ENCODE results near the gene LTBP2.

LTBP2 gene

GRCh38 chr14:74591394-74591793 lies 20.6 kb downstream of the LTBP2 start:
- in situ Hi-C loops (cut with HindIII; ENCODE audit: low pct_unique_long_range_greater_than_20kb, low sequenced_read_pairs), result no loop called here
- no peak for TF ChIP-seq JUND (IDR thresholded peaks at IDR 0.05; ENCODE audit: low read depth)
- DNase-seq (ENCODE audit: low read depth in 1 of 2, low spot score in 1 of 2), result no peak

GRCh38 chr14:74589291-74589879 lies 22.7 kb downstream of the LTBP2 start:
- in situ Hi-C loops (cut with HindIII; ENCODE audit: low pct_unique_long_range_greater_than_20kb, low sequenced_read_pairs), result no loop called here
- no peak for TF ChIP-seq JUND (IDR thresholded peaks at IDR 0.05; ENCODE audit: low read depth)

GRCh38 chr14:74587363-74587707 lies 24.7 kb downstream of the LTBP2 start:
- no peak for TF ChIP-seq JUND (IDR thresholded peaks at IDR 0.05; ENCODE audit: low read depth)
- DNase-seq (ENCODE audit: low read depth in 1 of 2, low spot score in 1 of 2), result no peak
- in situ Hi-C loops (cut with HindIII; ENCODE audit: low pct_unique_long_range_greater_than_20kb, low sequenced_read_pairs), result no loop called here

More at GRCh38 chr14:74589291-74589879, 22.7 kb downstream of the LTBP2 start:
- no peak for DNase-seq (ENCODE audit: low read depth in 1 of 2, low spot score in 1 of 2)

GRCh38 chr14:74586681-74587362 lies 25.2 kb downstream of the LTBP2 start:
- in situ Hi-C loops (cut with HindIII; ENCODE audit: low pct_unique_long_range_greater_than_20kb, low sequenced_read_pairs), result no loop called here
- DNase-seq (ENCODE audit: low read depth in 1 of 2, low spot score in 1 of 2), result no peak
- TF ChIP-seq JUND (IDR thresholded peaks at IDR 0.05; ENCODE audit: low read depth), result no peak

GRCh38 chr14:74585406-74586335 lies 26.4 kb downstream of the LTBP2 start:
- no peak for DNase-seq (ENCODE audit: low read depth in 1 of 2, low spot score in 1 of 2)
- in situ Hi-C loops (cut with HindIII; ENCODE audit: low pct_unique_long_range_greater_than_20kb, low sequenced_read_pairs), result no loop called here
- no peak for TF ChIP-seq JUND (IDR thresholded peaks at IDR 0.05; ENCODE audit: low read depth)

GRCh38 chr14:74584951-74585350 lies 27.1 kb downstream of the LTBP2 start:
- TF ChIP-seq JUND (IDR thresholded peaks at IDR 0.05; ENCODE audit: low read depth), result no peak
- DNase-seq (ENCODE audit: low read depth in 1 of 2, low spot score in 1 of 2), result no peak
- in situ Hi-C loops (cut with HindIII; ENCODE audit: low pct_unique_long_range_greater_than_20kb, low sequenced_read_pairs), result no loop called here

GRCh38 chr14:74583689-74584434 lies 28.2 kb downstream of the LTBP2 start:
- in situ Hi-C loops (cut with HindIII; ENCODE audit: low pct_unique_long_range_greater_than_20kb, low sequenced_read_pairs), result no loop called here
- TF ChIP-seq JUND (IDR thresholded peaks at IDR 0.05; ENCODE audit: low read depth), result no peak
- DNase-seq (ENCODE audit: low read depth in 1 of 2, low spot score in 1 of 2), result no peak

- TF ChIP-seq JUND (IDR thresholded peaks at IDR 0.05; ENCODE audit: low read depth), result no peak
- no peak for DNase-seq (ENCODE audit: low read depth in 1 of 2, low spot score in 1 of 2)
- in situ Hi-C loops (cut with HindIII; ENCODE audit: low pct_unique_long_range_greater_than_20kb, low sequenced_read_pairs), result no loop called here
Observed at GRCh38 chr14:74582910-74583581, 29.0 kb downstream of the LTBP2 start.

GRCh38 chr14:74580275-74580672 lies 31.8 kb downstream of the LTBP2 start:
- DNase-seq (ENCODE audit: low read depth in 1 of 2, low spot score in 1 of 2), result no peak
- TF ChIP-seq JUND (IDR thresholded peaks at IDR 0.05; ENCODE audit: low read depth), result no peak
- in situ Hi-C loops (cut with HindIII; ENCODE audit: low pct_unique_long_range_greater_than_20kb, low sequenced_read_pairs), result no loop called here

- in situ Hi-C loops (cut with HindIII; ENCODE audit: low pct_unique_long_range_greater_than_20kb, low sequenced_read_pairs), result no loop called here
- no peak for DNase-seq (ENCODE audit: low read depth in 1 of 2, low spot score in 1 of 2)
- TF ChIP-seq JUND (IDR thresholded peaks at IDR 0.05; ENCODE audit: low read depth), result no peak
Observed at GRCh38 chr14:74579447-74580274, 32.4 kb downstream of the LTBP2 start.

- DNase-seq (ENCODE audit: low read depth in 1 of 2, low spot score in 1 of 2), result no peak
- no peak for TF ChIP-seq JUND (IDR thresholded peaks at IDR 0.05; ENCODE audit: low read depth)
Observed at GRCh38 chr14:74578479-74578878, 33.6 kb downstream of the LTBP2 start.

More at GRCh38 chr14:74578479-74578878, 33.6 kb downstream of the LTBP2 start:
- in situ Hi-C loops (cut with HindIII; ENCODE audit: low pct_unique_long_range_greater_than_20kb, low sequenced_read_pairs), result no loop called here

Data from T47D (cell line).